Tongue (tissue), 2 donors: ENCODE data around the gene PGPEP1. TPM values are rescaled to one million over a fixed set of nuclear protein-coding genes. Genes with fewer than 3 reads are reported as not detected.
A peak's percentile ranks its signal among the peaks of the same experiment; 100 is the strongest.
"Not testable (repeated sequence)": the region's sequence is repeated elsewhere in the genome, so short reads cannot be mapped to it uniquely, and the experiment has no call there.

Experiments
- DNase-seq: peaks from one replicate; pipeline ENCODE4 v3.0.0-alpha.2; 2015
- total RNA-seq: library from RNA; depleted of rRNA; stranded (reverse); fragments of >200 nt; gene quantifications from one replicate; pipeline ENCODE4 v1.2.3, GENCODE V29; 2014

The PGPEP1 gene
- total RNA-seq, 1 donor from 2014 or later: 12.7 TPM

- not testable (repeated sequence) for DNase-seq
Observed at GRCh38 chr19:18364277-18364825, 24.0 kb downstream of the PGPEP1 start.

DNA sequence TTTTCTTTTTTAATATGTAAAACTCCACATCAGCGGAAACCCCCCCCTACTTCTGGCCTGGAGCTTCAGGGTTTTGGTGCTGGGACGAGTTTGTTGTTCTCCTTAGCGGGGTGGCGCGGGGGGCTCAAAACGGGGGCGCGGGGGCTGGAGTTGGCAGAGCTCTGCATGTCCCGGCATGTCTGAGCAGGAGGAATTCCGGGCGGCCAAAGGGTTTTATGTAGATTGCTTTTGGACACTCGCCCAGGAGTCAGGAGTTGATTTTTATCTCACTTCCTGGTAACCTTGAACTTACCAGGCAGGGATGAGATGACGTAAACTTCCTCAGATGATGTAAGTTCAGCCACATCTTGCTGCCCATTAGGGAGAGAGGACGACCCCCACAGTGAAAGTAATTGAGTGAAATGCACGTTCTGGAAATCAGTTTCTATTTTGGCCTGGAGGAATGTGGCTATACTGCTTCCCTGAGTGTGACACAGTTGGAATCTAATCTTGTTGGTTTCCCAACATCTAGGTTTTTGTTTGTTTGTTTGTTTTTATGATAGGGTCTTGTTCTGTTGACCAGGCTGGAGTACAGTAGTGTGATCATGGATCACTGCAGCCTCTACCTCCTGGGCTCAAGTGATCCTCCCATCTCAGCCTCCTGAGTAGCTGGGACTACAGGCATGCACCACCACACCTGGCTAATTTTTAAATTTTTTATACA, 24.6 kb downstream of the PGPEP1 start:
- DNase-seq: peak; percentile 84

DNA sequence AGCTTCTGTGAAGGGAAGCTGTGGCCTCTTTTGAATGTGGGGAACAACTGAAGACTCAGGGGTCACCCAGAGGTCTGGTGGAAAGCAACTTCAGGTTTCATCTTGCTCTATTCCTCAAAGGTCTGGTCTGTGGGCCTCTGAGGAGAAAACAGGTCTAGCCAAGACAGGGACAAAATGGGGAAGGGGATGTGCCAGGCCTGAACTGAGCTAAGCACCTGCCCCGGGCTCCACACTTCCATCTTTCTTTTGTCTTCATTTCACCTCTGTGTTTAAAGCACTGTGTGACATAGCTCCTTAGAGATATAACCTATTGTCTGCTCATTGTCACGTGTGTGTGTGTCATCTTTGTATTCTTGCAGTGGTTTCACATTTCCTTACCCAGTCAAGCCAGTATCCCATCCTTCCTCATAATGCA, 25.6 kb downstream of the PGPEP1 start:
- DNase-seq: no peak

DNA sequence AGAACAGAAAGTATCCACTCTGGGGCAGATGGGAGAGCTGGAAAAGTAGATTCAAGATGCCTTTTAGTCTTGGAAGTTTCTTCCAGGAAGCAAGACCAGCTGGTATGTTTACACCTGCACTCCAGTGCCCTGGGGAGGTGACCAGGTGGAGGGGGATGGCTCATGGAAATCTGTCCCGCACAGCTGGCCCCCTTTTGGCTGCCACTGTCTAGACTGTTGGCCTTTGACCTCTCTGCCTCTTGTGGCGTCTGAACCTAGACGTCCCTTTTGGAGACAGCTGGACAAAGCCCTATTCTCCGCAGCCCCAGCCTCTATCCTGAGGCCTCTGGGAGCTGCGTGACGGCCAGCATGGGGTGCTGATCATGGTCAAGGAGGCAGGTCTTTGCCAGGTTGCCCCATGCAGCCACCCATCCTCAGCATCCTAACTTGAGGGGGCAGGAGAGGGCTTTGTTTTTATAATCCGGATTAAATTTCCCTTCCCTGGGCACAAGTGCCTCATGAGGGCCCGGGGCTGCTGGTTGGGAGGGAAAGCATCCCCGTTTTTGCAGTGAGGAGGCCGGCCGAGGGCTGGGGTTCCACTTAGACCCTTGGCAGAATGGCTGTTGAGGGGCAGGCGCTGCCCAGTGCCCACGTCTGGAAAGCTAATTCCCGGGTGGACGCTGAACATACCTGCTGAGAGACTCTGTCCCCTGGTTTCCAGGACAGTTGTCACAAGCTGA, 28.3 kb downstream of the PGPEP1 start:
- no peak for DNase-seq

DNA sequence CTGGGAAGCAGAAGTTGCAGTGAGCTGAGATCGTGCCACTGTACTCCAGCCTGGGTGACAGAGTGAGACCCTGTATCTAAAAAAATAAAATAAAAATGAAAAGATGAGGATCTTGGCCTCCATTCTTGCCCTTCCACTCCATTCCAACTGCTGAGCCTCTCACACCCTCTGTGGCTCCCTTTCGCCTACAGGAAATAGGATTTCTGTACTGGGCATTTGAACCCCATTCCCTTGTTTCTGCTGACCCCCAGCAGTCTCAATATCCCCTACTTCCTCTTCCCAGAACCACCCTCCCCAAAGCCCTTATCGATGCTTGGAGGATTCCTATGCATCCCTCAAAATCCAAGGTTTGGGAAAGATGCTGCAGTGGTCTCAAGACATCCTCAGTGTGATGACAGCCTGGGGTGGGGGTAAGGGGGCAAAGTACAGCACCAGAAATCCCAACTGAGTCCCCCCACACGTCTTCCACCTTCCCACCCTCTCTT, 33.1 kb downstream of the PGPEP1 start:
- no peak for DNase-seq

GRCh38 chr19:18373892-18374629, 33.7 kb downstream of the PGPEP1 start:
- peak; percentile 83 for DNase-seq

- DNase-seq: peak; percentile 60
Observed at GRCh38 chr19:18377026-18377425, 36.6 kb downstream of the PGPEP1 start.

- DNase-seq: peak; percentile 83
Observed at GRCh38 chr19:18379803-18380747, 39.7 kb downstream of the PGPEP1 start.

GRCh38 chr19:18380843-18381242, 40.4 kb downstream of the PGPEP1 start:
- no peak for DNase-seq

DNA sequence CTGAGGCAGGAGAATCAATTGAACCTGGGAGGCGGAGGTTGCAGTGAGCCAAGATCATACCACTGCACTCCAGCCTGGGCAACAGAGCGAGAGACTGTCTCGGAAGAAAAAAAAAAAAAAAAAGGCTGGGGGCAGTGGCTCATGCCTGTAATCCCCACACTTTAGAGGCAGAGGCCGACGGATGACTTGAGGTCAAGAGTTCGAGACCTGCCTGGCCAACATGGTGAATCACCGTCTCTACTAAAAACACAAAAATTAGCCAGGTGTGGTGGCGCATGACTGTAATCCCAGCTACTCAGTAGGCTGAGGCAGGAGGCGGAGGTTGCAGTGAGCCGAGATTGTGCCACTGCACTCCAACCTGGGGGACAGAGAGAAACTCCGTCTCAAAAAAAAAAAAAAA, 43.2 kb downstream of the PGPEP1 start:
- not testable (repeated sequence) for DNase-seq

- no peak for DNase-seq
Observed at GRCh38 chr19:18384775-18385174, 44.4 kb downstream of the PGPEP1 start.

DNA sequence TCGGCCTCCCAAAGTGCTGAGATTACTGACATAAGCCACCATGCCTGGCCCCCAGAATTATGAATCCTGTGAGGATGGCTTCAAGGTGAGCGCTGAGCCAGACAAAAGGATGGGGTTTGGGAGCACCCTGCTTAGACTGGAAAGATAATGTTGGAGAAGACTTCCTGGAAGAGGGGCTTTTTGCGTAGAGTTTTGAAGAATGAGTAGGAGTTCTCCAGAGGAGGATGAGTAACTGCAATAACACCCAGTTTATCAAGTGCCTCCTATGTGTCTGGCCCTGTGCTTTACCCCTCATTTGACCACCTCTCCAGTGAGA, 44.9 kb downstream of the PGPEP1 start:
- no peak for DNase-seq

GRCh38 chr19:18385675-18386542, 45.5 kb downstream of the PGPEP1 start, which contains the start of gene GDF15:
Gene GDF15 (plus strand): TSS chr19:18386158. CDS start chr19:18386190, 32 bp downstream.
- no peak for DNase-seq

DNA sequence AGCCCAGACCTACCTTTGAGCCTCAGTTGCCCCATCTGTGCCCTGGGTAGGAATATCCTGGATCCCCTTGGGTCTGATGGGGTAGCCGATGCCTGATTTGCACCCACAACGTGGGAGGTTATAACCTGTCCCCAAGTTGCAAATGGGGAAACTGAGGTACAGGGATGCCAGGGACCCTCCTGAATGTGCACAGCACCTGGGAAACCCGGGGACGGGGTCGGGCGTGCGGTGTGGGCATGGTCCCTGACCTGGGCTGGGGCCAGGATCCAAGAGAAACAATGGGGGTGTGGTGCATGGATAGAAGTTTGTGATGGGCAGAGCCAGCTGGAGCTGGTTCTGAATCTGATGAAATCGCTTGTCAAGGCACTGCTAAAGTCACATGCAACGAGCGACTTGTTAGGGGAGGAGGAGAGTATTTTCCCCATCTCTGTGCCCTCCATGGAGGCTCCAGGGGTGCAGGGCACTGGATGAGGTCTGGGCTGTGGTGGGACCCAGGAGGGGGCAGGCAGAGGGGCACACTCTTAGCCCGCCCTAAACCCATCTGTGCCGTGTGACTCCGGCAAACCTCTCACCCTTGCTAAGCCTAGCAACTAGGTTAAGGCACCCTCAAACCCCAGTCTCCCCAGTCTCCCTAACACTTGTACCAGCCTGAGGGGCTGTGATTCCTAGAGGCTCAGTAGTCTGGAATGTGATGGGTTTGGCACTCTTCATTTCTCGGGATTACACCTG, 46.3 kb downstream of the PGPEP1 start:
- DNase-seq: peak; percentile 62

DNA sequence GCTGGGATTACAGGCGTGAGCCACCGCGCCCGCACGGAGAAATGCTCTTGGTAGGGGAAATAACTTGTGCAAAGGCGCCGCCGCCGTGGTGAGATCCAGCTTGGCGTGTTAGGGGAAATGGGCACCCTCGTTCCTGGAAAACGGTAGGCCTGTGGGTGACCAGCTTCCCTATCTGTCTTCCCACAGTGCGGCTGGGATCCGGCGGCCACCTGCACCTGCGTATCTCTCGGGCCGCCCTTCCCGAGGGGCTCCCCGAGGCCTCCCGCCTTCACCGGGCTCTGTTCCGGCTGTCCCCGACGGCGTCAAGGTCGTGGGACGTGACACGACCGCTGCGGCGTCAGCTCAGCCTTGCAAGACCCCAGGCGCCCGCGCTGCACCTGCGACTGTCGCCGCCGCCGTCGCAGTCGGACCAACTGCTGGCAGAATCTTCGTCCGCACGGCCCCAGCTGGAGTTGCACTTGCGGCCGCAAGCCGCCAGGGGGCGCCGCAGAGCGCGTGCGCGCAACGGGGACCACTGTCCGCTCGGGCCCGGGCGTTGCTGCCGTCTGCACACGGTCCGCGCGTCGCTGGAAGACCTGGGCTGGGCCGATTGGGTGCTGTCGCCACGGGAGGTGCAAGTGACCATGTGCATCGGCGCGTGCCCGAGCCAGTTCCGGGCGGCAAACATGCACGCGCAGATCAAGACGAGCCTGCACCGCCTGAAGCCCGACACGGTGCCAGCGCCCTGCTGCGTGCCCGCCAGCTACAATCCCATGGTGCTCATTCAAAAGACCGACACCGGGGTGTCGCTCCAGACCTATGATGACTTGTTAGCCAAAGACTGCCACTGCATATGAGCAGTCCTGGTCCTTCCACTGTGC, 47.9 kb downstream of the PGPEP1 start:
- peak; percentile 84 for DNase-seq

GRCh38 chr19:18388960-18389725, 48.7 kb downstream of the PGPEP1 start:
- DNase-seq: no peak

DNA sequence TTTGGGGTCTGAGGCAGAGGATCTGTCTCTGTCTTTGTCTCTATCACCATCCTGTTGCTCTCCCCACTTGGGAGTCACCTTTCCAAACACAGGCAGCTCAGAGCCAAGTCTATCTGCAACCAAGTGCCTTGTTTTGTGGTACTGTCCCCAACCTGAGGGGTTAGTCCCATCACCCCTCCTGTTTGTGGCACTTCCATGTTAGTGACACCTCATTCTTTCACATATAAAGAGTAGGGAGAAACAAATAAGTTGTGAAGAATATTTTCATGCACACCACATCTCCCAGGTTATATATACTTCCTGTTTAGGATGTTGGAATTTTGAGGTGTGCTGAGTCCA, 49.3 kb downstream of the PGPEP1 start:
- DNase-seq: no peak
